HG03442 (cell line): ENCODE results near the gene DCT.

Experiments
- ATAC-seq: cut with Tn5 transposase; IDR thresholded peaks from one replicate; pipeline ENCODE4 v1.9.1; 2021; ENCODE audit warnings: mild to moderate bottlenecking, moderate library complexity; ENCODE audit not compliant: unreplicated experiment

DCT gene

DNA sequence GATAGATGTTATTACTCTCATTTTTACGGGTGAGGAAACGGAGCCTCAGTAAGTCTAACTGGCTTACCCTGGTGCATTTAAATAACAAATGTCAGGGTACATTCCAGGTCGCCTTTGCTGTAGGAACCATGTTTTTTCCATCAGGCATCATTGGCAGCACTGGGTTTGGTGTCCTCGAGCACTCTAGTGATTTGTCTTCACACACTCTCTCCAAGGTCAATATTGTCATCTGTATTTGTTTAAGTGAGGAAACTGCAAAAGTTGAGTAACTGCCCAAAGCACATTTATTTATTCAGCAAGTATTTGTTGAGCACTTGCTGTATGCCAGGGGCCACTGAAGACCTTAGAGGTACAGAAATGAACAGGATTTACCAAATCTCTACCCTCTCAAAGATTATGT lies 78.6 kb downstream of the DCT start:
- ATAC-seq: no peak

DNA sequence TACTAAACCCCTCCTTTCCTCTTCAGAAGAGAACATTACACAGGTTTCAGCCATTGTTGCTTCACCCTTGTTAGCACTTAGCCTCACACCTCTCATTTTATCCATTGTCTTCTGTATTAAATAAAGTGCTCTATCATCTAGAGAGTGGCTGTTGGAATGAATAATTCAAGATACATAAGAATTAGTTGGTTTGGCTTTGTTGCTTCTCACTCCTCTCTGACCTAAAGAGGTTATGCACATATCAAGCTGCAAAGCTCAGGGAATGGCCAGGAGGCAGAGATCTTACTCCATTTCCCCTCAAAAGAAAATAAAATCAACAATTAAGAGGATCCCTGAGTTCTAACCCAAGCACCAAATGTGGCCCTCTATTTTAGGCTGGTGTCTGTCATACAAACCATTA lies 79.7 kb downstream of the DCT start:
- no peak for ATAC-seq

DNA sequence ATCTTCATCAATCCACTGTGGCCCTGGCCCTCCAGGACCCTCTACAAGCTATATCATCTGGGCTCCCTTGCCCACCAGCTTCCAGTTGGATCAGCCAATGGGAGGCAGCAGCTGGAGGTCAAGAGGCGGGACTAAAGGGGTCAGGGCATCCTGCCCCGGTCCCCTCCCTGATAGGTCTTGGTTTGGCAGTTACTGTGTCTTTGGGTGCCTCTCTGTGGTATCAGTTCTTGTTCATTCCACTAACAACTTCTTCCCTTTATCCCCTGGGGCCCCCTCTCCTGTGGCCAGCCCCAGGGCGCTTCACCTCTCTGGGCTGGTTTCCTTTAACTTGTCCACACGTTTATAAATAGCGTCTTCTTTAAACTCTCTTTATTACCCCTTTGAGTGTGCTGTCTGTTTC lies 83.6 kb downstream of the DCT start:
- no peak for ATAC-seq

DNA sequence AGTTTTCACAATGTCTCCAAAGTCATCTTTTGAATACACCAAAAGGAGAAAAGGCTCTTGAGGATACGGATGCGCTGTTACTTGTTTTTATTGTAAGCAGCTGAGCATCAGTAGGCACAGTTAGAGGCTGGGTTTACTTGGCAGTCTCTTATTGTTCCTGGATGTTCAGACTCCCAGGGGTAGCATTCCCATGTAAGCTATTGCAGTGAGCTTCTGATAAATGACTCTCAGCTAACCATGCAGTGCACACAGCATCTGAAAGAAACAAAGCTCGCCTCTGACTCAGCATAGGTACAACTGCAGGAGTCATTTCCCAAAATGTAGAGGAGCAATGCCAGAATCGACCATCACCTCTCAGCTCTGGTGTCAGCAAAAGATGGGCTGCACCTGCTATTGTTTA lies 84.8 kb downstream of the DCT start:
- ATAC-seq: no peak

DNA sequence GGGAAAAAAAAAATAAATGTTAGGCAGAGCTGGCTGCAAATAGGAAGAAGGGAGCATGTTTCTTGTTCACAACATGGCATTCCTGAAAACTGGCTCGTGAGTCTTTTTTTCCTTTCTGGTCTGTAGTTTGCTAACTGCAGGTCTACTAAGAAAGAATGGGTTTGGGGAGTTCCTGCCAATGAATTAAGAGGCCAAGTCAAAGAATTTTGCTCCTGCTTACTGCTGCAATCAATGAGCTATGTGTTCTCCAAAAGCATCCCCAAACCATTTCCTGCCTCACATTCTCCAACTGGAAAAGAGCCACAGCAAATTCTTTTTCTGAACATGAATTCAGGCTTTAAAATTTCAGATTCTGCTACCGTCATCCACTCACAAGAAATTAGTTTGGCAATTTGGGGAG lies 88.6 kb downstream of the DCT start:
- ATAC-seq: no peak

DNA sequence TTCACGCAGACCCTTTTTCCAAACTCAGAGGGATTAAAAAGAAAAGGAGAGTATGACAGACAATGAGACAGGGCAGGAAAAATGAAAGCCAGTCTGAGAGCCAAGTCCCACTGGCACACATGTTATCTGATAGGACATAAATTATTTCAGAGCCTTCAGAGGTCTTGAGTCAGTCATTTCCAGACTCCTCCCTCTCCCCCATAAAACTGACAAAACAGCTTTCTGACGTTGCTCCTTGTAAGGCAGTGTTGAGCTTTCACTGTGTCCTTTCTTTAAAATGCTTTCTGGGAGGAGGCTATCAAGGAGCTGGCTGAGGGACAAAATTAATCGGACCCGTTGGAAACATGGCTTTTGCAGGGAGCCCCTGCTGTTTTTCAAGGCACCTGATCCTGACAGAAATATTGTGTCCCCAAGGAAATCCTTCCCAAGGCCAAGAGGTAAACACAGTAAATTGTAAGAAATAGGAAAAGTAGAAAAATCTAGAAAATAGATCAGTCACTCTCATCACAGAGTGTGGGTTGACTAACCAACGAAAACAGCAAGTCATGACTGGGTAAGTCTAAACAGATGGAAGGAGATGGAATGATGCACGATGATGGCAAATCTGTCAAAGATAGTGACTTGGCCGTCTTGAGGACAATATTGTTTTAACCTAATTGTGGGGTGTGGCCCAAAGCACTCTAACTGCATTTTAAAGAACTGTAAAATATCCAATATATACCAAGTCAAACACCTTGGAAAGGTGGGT lies 89.7 kb downstream of the DCT start:
- ATAC-seq: no peak

DNA sequence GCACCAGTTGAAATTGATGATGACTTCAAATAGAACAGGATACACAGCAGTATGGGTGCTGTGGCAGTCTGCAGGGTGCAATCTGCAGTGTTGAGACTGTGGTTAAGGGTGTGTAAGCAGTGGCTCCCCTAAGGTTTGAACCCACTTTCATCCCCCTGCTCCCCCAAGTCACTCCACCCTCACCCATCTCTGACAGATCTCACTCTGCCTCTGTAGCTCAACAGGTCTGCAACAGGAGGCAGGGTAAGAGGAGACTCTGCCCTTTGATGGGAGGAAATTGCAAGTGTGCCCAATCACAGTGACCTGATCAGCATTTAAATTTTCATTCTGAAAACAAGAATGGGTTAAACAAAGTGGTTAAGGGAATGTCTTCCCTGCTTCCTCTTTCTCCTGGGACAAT lies 92.4 kb downstream of the DCT start:
- ATAC-seq: no peak
